Measurements from ENCODE around the gene OLFM1. TPM values are rescaled to one million over a fixed set of nuclear protein-coding genes. Genes with fewer than 3 reads are reported as not detected.

OLFM1 gene
- total and polyA plus RNA-seq, 9 of the 15 experiments (the other 6 are each of a cell fraction or from before 2014, with no cell fraction given): not detected

- no peak overlapping the region for H3K4me2 ChIP-seq (ENCODE audit: insufficient read depth, low read length)
- intact Hi-C loops (cut with micrococcal nuclease): no loop called here
- no peak for ATAC-seq
- no peaks in the 10 kb centered on the region for H3K36me3 ChIP-seq (ENCODE audit: control insufficient read depth, insufficient read depth, low read length)
- peaks cover 3% of the 10 kb centered on the region for H3K9me1 ChIP-seq (ENCODE audit: control insufficient read depth, insufficient read depth, low read length)
- no peak for TF ChIP-seq ZC3H8 (IDR thresholded peaks at IDR 0.05)
- peak; percentile 11 for TF ChIP-seq RBM25 (IDR thresholded peaks at IDR 0.05; ENCODE audit: low read depth, low read length, severe bottlenecking)
- no peak for TF ChIP-seq CREM (IDR thresholded peaks at IDR 0.05; ENCODE audit: low read depth)
- peaks cover 4 to 11% of the 10 kb centered on the region in 2 experiments; a peak in 3 of 5 replicates for H3K4me1 ChIP-seq (replicated peaks in 1 of 2; ENCODE audit: control insufficient read depth in 2 of 2, insufficient read depth in 2 of 2, low read length in 2 of 2)
- no peak overlapping the region for H3K4me3 ChIP-seq
- ChIA-PET POLR2A (no interaction called here), CTCF (ENCODE audit: low intra/inter-chr PET ratio) (no interaction called here)
- peaks cover 0 to 40% of the 10 kb centered on the region in 2 experiments; a peak in 3 of 5 replicates for H3K27me3 ChIP-seq (ENCODE audit: control insufficient read depth in 2 of 2, insufficient read depth in 2 of 2, low read length in 2 of 2)
- no peak overlapping the region for H3K9ac ChIP-seq (ENCODE audit: insufficient read depth in 1 of 2, low read depth in 2 of 2, low read length in 2 of 2)
- 2% methylated on average over 13 of the region's 13 CpGs for WGBS (ENCODE audit: insufficient coverage, low coverage, missing lambda C conversion rate)
- H3K27ac ChIP-seq (ENCODE audit: extremely low read depth, low read depth, low read length): no peak overlapping the region
- no peak overlapping the region for H2AFZ ChIP-seq (ENCODE audit: low read depth, low read length)
- BruUV-seq (replicated peaks): no TSS peak
- no peak for FAIRE-seq
- H4K20me1 ChIP-seq (replicated peaks; ENCODE audit: control insufficient read depth, insufficient read depth, low read length): no peaks in the 10 kb centered on the region
- no peaks in the 10 kb centered on the region for H3K9me3 ChIP-seq (replicated peaks; ENCODE audit: control insufficient read depth, insufficient read depth, low read depth, low read length)
- in situ Hi-C loops (cut with MboI): no loop called here
- no peaks in the 10 kb centered on the region for H3K79me2 ChIP-seq (ENCODE audit: control insufficient read depth, insufficient read depth, low read length)
- DNase-seq (ENCODE audit: extremely low read depth in 1 of 4, low spot score in 3 of 4): no peak
Observed at GRCh38 chr9:135135171-135135928, 47.9 kb downstream of the OLFM1 start.

DNA sequence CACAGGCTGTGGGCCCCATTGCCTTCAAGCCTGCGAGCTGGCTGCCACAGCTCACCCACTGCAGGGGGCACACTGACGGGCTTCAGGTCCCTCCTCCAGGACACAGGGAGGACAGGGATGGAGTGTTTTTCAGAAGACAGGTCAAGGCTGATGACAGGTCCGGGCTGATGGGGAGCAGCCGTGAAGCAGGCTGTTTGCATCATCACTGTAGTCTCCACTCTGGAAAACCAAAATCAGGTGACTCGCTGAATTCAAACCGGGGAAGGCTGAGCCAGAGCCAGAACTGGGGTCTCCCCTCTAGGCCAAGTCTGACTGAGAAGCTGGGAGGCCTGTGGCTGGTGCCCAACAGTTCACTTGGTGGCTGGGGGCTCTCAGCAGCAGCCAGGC, 48.5 kb downstream of the OLFM1 start:
- no peak for ATAC-seq
- in situ Hi-C loops (cut with MboI) (no loop called here), intact Hi-C loops (cut with micrococcal nuclease) (no loop called here)
- no peaks in the 10 kb centered on the region for H3K79me2 ChIP-seq (ENCODE audit: control insufficient read depth, insufficient read depth, low read length)
- H3K9me1 ChIP-seq (ENCODE audit: control insufficient read depth, insufficient read depth, low read length): peaks cover 3% of the 10 kb centered on the region
- no peak overlapping the region for H2AFZ ChIP-seq (ENCODE audit: low read depth, low read length)
- no TSS peak for BruUV-seq (replicated peaks)
- no peaks in the 10 kb centered on the region for H3K9me3 ChIP-seq (replicated peaks; ENCODE audit: control insufficient read depth, insufficient read depth, low read depth, low read length)
- CTCF ChIA-PET (ENCODE audit: low intra/inter-chr PET ratio): no interaction called here
- peaks cover 0 to 40% of the 10 kb centered on the region in 2 experiments; a peak in 3 of 5 replicates for H3K27me3 ChIP-seq (ENCODE audit: control insufficient read depth in 2 of 2, insufficient read depth in 2 of 2, low read length in 2 of 2)
- no peak overlapping the region for H3K4me3 ChIP-seq
- no peak for DNase-seq (ENCODE audit: extremely low read depth in 1 of 4, low spot score in 3 of 4)
- H3K27ac ChIP-seq (ENCODE audit: extremely low read depth, low read depth, low read length): no peak overlapping the region
- peaks cover 0 to 8% of the 10 kb centered on the region in 2 experiments; a peak in 2 of 5 replicates for H3K4me1 ChIP-seq (replicated peaks in 1 of 2; ENCODE audit: control insufficient read depth in 2 of 2, insufficient read depth in 2 of 2, low read length in 2 of 2)
- 6% methylated on average over 6 of the region's 6 CpGs for WGBS (ENCODE audit: insufficient coverage, low coverage, missing lambda C conversion rate)
- FAIRE-seq: no peak
- POLR2A ChIA-PET: interaction anchor here (0.6 kb wide), 1 partner anchor 29 kb away, joined by 4 read pairs; no protein-coding TSS in a partner anchor
- no peak overlapping the region for H3K4me2 ChIP-seq (ENCODE audit: insufficient read depth, low read length)
- no peaks in the 10 kb centered on the region for H3K36me3 ChIP-seq (ENCODE audit: control insufficient read depth, insufficient read depth, low read length)
- no peak overlapping the region for H3K9ac ChIP-seq (ENCODE audit: insufficient read depth in 1 of 2, low read depth in 2 of 2, low read length in 2 of 2)
- no peaks in the 10 kb centered on the region for H4K20me1 ChIP-seq (replicated peaks; ENCODE audit: control insufficient read depth, insufficient read depth, low read length)
- TF ChIP-seq HEY1 (CRISPR knock-in tag; IDR thresholded peaks at IDR 0.05; ENCODE audit: borderline replicate concordance) (no peak), NCOA2 (IDR thresholded peaks at IDR 0.05; ENCODE audit: partially characterized antibody in 2 of 2) (no peak), TARDBP (IDR thresholded peaks at IDR 0.05) (no peak)

Data from K562 (cell line).